H4 (cell line): ENCODE measurements around the gene MXI1. TPM values are rescaled to one million over a fixed set of nuclear protein-coding genes. Genes with fewer than 3 reads are reported as not detected.
"Not testable (repeated sequence)": the region's sequence is repeated elsewhere in the genome, so short reads cannot be mapped to it uniquely, and the experiment has no call there.

ENCODE experiments used
- DNase-seq: peaks from one replicate; pipeline ENCODE4 v3.0.0-alpha.2; 2015; ENCODE audit warnings: low spot score
- total RNA-seq: library from RNA; depleted of rRNA; stranded (reverse); fragments of >200 nt; shearing (Covaris generic); gene quantifications from 2 replicates; pipeline ENCODE4 v1.2.3, GENCODE V29; 2014

Gene MXI1
- total RNA-seq, 1 experiment from 2014 or later = 16.7 TPM

- DNase-seq = no peak
Observed at GRCh38 chr10:110239892-110240291, 32.5 kb downstream of the MXI1 start.

- DNase-seq = no peak
Observed at GRCh38 chr10:110241407-110241806, 34.0 kb downstream of the MXI1 start.

DNA sequence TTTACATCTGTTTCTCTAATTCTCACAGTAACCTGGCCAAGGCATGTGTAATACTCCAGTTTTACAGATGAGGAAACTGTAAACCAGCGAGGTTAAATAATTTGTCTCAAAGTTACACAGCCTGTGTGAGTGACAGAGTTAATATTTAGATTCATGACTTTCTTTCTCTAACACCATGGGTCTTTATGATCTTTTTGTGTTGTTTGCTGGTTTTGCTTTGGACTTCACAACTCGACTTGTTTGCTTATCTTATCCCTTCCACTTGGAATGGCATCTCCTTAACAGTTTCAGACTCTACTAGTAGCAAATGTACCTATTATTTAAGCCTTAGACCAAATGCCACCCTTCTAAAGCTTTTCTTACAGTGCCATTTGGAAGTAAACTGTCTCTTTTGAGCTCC is 34.4 kb downstream of the MXI1 start:
- no peak for DNase-seq

DNA sequence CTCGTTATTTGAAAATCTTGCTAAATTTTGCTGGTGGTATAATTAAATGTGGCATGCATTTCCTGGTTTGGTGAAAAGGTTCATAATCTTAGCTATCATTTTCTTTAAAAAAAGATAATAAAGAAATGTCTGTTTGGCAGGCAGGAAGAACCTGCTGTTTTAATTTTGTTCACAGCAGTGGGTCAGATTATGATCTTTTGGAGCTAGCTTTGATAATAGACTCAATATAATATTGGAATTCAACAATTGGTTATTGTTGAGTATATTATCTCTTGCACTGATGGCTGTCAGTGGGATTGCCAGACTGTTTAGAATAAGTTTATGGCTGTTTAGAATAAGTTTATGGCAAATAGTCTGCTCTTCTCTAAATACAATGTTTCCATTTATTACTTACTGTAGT is 35.1 kb downstream of the MXI1 start:
- DNase-seq = no peak

GRCh38 chr10:110244550-110244949 is 37.1 kb downstream of the MXI1 start:
- DNase-seq = no peak

DNA sequence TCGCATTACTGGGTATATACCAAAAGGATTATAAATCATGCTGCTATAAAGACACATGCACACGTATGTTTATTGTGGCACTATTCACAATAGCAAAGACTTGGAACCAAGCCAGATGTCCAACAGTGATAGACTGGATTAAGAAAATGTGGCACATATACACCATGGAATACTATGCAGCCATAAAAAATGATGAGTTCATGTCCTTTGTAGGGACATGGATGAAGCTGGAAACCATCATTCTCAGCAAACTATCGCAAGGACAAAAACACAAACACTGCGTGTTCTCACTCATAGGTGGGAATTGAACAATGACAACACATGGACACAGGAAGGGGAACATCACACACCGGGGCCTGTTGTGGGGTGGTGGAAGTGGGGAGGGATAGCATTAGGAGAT is 40.4 kb downstream of the MXI1 start:
- DNase-seq = not testable (repeated sequence)

- not testable (repeated sequence) for DNase-seq
Observed at GRCh38 chr10:110249489-110249888, 42.1 kb downstream of the MXI1 start.

DNA sequence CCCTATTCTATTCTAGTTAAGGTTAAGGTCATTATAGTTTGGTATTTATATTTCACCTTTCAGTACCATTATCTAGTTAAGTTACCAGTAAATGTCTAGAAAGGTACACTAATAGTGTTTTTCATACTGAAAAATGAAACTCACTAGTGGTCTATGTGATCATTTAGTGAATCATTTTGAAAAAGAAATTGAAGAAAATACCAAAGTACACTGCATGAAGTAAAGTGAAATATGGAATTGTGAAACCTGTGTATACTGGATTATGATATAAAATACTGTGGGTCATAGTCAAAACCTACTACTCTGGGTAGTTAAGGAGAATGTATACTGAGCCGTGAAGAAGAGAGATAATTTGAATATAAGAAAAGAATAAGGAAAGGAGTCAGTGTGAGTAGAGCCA is 44.0 kb downstream of the MXI1 start:
- not testable (repeated sequence) for DNase-seq

GRCh38 chr10:110252151-110252550 is 44.7 kb downstream of the MXI1 start:
- no peak for DNase-seq

DNA sequence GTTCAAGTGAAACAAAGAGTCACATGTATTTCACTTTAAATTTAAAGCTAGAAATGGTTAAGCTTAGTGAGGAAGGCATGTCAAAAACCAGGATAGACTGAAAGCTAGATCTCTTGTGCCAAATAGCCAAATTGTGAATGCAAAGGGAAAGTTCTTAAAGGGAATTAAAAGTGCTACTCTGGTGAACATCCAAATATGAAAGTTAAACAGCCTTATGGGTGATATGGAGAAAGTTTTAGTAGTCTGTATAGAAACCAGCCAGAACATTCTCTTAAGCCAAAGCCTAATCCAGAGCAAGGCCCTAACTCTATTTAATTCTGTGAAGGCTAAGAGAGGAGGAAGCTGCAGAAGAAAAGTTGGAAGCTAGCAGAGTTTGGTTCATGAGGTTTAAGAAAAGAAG is 47.1 kb downstream of the MXI1 start:
- no peak for DNase-seq

DNA sequence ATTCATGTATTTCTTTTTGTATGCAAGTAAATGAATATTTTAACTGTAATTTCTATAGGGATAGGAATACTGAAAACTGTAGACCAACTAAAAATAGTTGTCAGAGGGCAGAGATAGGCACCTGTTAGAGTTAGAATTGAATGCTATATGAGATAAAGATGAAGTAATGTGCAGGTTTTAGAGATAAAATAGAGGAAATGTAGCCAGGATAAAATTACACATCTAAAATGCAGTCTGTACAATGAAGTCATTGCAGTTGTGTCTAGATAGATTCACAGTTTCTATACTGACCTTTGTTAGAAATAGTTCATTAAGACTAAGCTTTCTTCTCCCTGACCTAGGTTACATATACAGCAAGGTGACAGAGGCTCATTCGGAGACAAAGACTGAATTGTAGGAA is 51.1 kb downstream of the MXI1 start:
- DNase-seq = no peak

DNA sequence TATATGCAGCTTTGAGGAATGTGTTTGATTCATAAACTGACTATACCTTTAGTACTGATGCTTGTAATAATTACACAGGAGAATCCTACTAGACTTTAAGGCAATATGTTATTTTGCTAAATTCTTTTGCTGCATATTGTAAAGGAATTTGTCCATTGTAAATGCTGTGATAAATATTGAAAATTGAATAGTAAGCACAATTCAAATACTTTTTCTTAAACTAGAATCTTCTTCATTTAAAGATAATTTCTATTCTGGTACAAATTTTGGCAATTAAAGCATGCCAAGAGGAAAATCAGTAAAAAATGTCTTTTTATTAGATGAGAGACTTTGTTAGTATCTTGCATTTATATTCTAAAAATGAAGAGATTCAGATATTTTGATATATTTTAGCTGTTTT is 51.9 kb downstream of the MXI1 start:
- no peak for DNase-seq

- peak; percentile 14 for DNase-seq
Observed at GRCh38 chr10:110260746-110261477, 53.5 kb downstream of the MXI1 start.

DNA sequence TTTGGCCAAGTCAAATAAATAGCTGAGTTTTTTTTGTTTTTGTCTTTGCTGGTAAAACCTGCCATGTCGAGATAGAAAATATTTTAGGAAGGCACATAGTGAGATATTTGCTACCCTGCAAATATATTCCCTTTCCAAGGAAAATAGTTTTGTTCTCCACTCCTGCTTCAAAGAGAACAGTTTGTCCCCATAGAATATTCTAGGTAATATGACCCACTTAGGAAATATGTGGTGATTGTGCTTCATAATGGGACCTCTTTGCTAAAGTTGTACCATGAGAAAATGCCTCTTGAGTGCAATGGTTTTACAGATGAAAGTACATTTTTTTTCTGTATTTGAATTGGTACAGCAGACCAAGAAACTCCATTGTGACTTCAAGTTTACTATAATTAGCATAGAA is 55.8 kb downstream of the MXI1 start:
- DNase-seq = no peak

DNA sequence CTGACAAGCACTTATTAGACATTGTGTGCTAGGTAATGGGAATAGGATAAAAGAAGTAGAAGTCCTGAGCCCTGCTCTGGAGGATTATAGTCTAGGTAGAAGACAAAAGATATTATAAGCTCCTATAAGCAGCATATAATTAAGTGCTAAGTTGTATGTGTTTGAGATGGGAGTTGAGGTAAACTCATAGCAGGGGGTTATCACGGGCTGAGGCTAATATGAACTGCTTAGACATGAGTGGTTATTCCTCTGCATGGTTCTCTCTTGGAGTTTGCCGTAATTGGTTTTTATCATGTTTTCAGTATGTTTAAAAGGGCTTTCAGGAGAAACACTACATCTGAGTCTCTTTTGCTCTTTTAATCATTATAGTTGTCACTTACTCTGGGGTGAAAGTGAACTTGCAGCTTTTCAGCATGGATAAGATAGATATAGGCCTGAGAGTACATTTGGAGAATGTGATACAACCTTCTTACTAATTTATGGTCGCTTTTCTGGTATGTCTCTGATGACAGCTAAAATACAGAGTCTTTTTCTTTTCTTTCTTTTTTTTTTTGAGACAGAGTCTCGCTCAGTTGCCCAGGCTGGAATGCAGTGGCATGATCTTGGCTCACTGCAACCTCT is 58.3 kb downstream of the MXI1 start:
- DNase-seq = no peak

DNA sequence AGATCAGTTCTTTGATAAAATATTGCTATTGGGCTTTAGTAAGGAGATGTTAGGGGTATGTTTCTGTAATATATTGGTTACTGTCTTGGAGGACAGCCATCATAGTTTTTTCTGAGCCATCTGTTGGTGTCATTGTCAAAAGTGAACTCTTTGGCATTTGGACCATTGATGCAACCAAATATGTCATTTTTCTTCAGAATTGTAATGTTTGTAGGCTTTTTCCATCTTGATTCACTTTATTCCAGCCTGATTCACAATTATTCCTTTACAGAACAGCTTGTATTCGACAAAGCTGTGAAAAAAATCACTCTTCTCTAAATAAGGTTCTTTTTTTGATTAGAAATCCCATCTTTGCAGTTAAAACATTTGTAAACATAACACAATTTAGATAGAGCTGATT is 59.9 kb downstream of the MXI1 start:
- no peak for DNase-seq

DNA sequence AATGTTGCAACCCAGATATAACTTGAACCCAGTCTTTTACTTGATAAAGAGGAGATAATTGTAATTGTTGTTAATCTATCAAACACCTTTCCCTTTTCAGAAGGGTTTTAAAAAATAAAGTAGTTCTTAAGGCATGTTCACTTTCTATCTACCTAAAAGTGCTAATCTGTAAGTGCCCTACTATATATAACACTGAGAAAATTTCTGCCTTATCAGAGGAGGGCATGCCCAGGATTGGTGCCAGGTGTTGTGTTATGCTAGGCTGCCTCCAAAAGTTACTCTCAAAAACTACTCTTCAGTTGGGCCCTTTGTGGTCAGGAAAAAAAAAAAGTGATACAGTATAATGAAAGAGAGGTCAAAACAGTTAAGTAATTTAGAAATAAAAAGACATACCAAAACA is 61.0 kb downstream of the MXI1 start:
- DNase-seq = no peak

GRCh38 chr10:110268971-110269370 is 61.6 kb downstream of the MXI1 start:
- DNase-seq = no peak

DNA sequence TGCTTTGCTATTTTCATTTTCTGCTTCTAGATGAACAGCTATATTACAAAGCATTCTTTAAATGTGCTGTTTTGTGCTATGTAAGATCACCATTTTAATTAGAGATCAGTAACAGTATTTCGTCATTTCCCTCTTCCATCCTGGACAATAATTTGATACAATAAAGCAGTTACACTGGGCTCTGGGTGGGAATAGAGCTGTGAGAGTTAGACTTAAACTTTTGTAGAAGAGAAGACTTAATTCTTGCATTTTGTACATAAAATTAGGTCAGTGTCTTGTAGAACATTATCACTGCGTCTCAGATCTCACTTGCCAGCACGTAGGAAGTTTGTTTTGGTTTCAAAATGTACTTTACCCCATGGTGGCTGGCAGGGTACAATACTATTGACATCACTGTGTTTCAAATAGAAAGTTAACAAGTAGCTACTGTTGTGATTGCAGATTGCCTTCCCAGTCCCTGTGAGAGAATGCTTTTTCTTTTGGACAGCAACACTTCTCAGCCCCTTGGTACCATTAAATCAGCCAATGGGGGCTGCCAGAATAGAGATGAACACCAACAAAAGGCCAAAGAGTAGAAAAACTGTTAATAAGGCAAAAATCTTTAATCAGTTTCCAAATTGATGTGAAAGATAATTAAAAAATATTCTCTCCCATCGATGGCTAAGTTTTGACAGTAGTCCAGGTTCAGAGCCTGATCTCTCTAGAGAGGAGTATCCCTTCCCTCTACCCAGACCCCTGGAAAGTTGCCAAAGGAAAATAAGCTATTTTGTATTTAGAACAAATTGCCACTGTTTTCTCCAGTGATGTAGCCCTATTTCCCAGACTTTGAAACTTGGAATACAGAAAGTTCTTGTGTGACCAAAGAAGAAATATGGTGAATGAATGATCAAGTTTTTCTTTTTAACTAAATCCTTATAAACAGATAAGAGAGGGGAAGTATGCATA is 62.2 kb downstream of the MXI1 start:
- no peak for DNase-seq

DNA sequence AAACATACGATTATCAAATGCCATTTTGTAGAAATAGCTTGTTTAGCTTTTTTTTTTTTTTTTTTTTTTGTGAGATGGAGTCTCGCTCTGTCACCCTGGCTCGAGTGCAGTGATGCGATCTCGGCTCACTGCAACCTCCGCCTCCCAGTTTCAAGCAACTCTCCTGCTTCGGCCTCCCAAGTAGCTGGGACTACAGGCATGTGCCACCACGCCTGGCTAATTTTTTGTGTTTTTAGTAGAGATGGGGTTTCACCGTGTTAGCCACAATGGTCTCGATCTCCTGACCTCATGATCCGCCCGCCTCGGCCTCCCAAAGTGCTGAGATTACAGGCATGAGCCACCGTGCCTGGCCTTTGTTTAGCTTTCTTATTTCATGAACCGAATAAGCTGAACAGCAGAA is 65.6 kb downstream of the MXI1 start:
- DNase-seq = not testable (repeated sequence)

- peak; percentile 71 for DNase-seq
Observed at GRCh38 chr10:110273474-110273873, 66.1 kb downstream of the MXI1 start.

DNA sequence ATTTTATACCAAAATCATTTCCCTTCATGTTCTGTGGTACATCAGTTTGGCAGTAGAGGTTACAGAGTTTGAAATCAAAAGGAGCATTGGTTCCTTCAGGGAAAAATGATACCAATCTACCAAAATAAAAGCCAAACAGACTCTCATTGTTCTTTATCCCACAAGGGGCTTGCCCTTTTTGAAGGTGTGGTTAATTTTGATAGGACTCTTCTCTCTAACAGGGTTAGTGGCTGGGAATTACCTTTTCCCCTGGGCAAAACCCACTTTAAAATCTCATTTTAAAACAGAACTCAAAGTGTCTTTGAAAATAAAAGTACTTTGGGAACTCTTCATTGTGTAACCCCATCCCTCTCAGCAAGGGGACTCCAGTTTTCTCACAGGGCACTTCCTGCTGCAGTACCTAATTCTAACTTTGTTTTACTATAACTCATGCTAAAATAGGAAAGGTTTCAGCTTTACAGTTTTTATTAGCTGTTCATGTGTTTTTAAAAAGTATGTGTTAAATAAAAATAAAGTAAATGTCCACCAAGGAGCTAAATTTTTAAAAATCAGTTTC is 66.7 kb downstream of the MXI1 start:
- no peak for DNase-seq
